Stomach (tissue), 9 donors: ENCODE results near the gene FLAD1. TPM values are rescaled to one million over a fixed set of nuclear protein-coding genes. Genes with fewer than 3 reads are reported as not detected.

ENCODE experiments used
- DNase-seq, 2 donors: peaks; one replicate each; pipeline versions ENCODE4 v3.0.0 to v3.0.0-alpha.2; 2013 to 2019
- H3K27ac ChIP-seq, 5 donors: fragments of 200-600 bp in 4 of 5; sonication (generic) in 4 of 5; one replicate each; pipeline ENCODE4 v1.5.1; 2013 to 2019; ENCODE audit warnings: mild to moderate bottlenecking in 1 of 5, moderate library complexity in 1 of 5
- H3K27me3 ChIP-seq, 3 donors: fragments of 200-600 bp; sonication (generic); one replicate each; pipeline ENCODE4 v1.5.1; 2017 to 2019; ENCODE audit warnings: mixed run types in 1 of 3
- H3K36me3 ChIP-seq, 4 donors: fragments of 200-600 bp; sonication (generic); 1 replicate in 3 of 4; 2 replicates in 1 of 4; pipeline ENCODE4 v1.5.1; 2016 to 2019
- H3K4me1 ChIP-seq, 4 donors: fragments of 200-600 bp; sonication (generic); one replicate each; pipeline ENCODE4 v1.5.1; 2016 to 2019
- H3K4me3 ChIP-seq, 4 donors: fragments of 200-600 bp; sonication (generic) in 3 of 4; one replicate each; pipeline ENCODE4 v1.5.1; 2016 to 2019; ENCODE audit warnings: mild to moderate bottlenecking in 1 of 4
- H3K9me3 ChIP-seq, 4 donors: fragments of 200-600 bp; sonication (generic); one replicate each; pipeline ENCODE4 v1.5.1; 2016 to 2019
- CTCF ChIP-seq, 7 experiments: fragments of 450-650 bp in 4 of 7; fragments of 200-600 bp in 3 of 7; sonication (generic) in 3 of 7; IDR thresholded peaks; one replicate each; pipeline ENCODE4 v1.5.1; 2016 to 2019; ENCODE audit warnings: antibody characterized with exemption in 7 of 7, control low read depth in 2 of 7, mild to moderate bottlenecking in 1 of 7
- EP300 ChIP-seq: sonication (generic); formaldehyde crosslinking; IDR thresholded peaks from one replicate; pipeline ENCODE4 v1.6.1; 2017; ENCODE audit warnings: antibody characterized with exemption
- POLR2A ChIP-seq, 4 donors: fragments of 450-650 bp; IDR thresholded peaks; one replicate each; pipeline ENCODE4 v1.6.1; 2016; ENCODE audit warnings: antibody characterized with exemption in 4 of 4, control low read depth in 2 of 4, mild to moderate bottlenecking in 1 of 4, moderate library complexity in 1 of 4
- POLR2AphosphoS5 ChIP-seq, 3 donors: sonication (generic); formaldehyde crosslinking; IDR thresholded peaks; one replicate each; pipeline ENCODE4 v1.6.1; 2016; ENCODE audit warnings: antibody characterized with exemption in 3 of 3
- WGBS, 5 donors: extraction: QIAGEN DNeasy Blood & Tissue Kit in 3 of 5; methylation state at CpG; one replicate each; pipeline versions ENCODE4 v1.1.5 to v1.1.7; 2013 to 2018; 5-methylcytosine and 5-hydroxymethylcytosine counted together
- intact Hi-C: fragments of 100-400 bp; cut with DNase I; formaldehyde crosslinking; loops from one replicate; pipeline ENCODE4 v1.15.1; 2023; ENCODE audit warnings: low total_unique reads
- polyA plus RNA-seq, 3 donors: library from polyadenylated mRNA; stranded (reverse); fragments of 200-250 nt; gene quantifications; one replicate each; pipeline ENCODE4 v1.2.3, GENCODE V29; 2013
- total RNA-seq, 5 donors: library from RNA; depleted of rRNA; stranded (reverse); fragments of >200 nt; gene quantifications; one replicate each; pipeline versions ENCODE4 v1.1.0 to v1.2.3, GENCODE V29; 2014 to 2016
- donor health status: healthy with polysubstance abuse.
- donor health status: Bipolar disorder and iron deficiency.
- donor health status: healthy.

The FLAD1 gene
- total and polyA plus RNA-seq, 8 donors = 14.1 to 76.5 (median 42.1) TPM

- Histone ChIP-seq H3K27me3 (no peaks in the 10 kb centered on the region), H3K4me3 (peak overlapping the region in 3 of 4 donors; percentile 19 to 90 (median 78)), H3K9me3 (no peaks in the 10 kb centered on the region), H3K36me3 (peaks cover 0 to 18% (median 9%) of the 10 kb centered on the region in 4 donors), H3K4me1 (peaks cover 77 to 81% (median 79%) of the 10 kb centered on the region in 4 donors), H3K27ac (peak overlapping the region; percentile 96 to 100 (median 99))
- whole genome bisulfite sequencing, 5 donors = 28 to 40% (median 34%) methylated on average over 2 of the region's 2 CpGs
- intact Hi-C loops = no loop called here
- DNase-seq = peak in 1 of 2 donors; percentile 78
- TF ChIP-seq CTCF (IDR thresholded peaks at IDR 0.05) = no peak
Measured at GRCh38 chr1:155006601-155007101, 23.5 kb downstream of the FLAD1 start.

GRCh38 chr1:155007251-155007828, 24.2 kb downstream of the FLAD1 start:
- TF ChIP-seq POLR2AphosphoS5 (IDR thresholded peaks at IDR 0.05) (peak in 2 of 3 donors; percentile 16 to 22), POLR2A (IDR thresholded peaks at IDR 0.05) (no peak)
- WGBS, 5 donors = 28 to 42% (median 30%) methylated on average over 5 to 6 of the region's 6 CpGs
- DNase-seq = peak; percentile 32 to 86

GRCh38 chr1:155008015-155008941, 25.1 kb downstream of the FLAD1 start:
- peak overlapping the region; percentile 19 to 47 (median 34) for H3K4me3 ChIP-seq
- H3K9me3 ChIP-seq = no peaks in the 10 kb centered on the region
- no peaks in the 10 kb centered on the region for H3K27me3 ChIP-seq
- WGBS, 5 donors = 26 to 44% (median 34%) methylated on average over 9 to 16 of the region's 16 CpGs
- peaks cover 0 to 20% (median 12%) of the 10 kb centered on the region in 4 donors for H3K36me3 ChIP-seq
- TF ChIP-seq EP300 = no peak
- no peak for TF ChIP-seq POLR2AphosphoS5 (IDR thresholded peaks at IDR 0.05)
- no peak for TF ChIP-seq POLR2A (IDR thresholded peaks at IDR 0.05)
- TF ChIP-seq CTCF (IDR thresholded peaks at IDR 0.05) = no peak
- peak overlapping the region; percentile 96 to 100 (median 99) for H3K27ac ChIP-seq
- intact Hi-C loops = no loop called here
- no peak for DNase-seq
- peaks cover 93 to 98% (median 95%) of the 10 kb centered on the region in 4 donors for H3K4me1 ChIP-seq

More at GRCh38 chr1:155007251-155007828, 24.2 kb downstream of the FLAD1 start:
- peaks cover 0 to 20% (median 10%) of the 10 kb centered on the region in 4 donors for H3K36me3 ChIP-seq
- H3K27me3 ChIP-seq = no peaks in the 10 kb centered on the region
- peak overlapping the region; percentile 96 to 100 (median 99) for H3K27ac ChIP-seq
- H3K9me3 ChIP-seq = no peaks in the 10 kb centered on the region
- peaks cover 84 to 88% (median 85%) of the 10 kb centered on the region in 4 donors for H3K4me1 ChIP-seq
- peak overlapping the region; percentile 19 to 47 (median 34) for H3K4me3 ChIP-seq
- intact Hi-C loops = no loop called here

- Histone ChIP-seq H3K9me3 (no peaks in the 10 kb centered on the region), H3K36me3 (peaks cover 6 to 27% (median 19%) of the 10 kb centered on the region in 4 donors), H3K27ac (peak overlapping the region; percentile 96 to 100 (median 99)), H3K4me3 (peak overlapping the region; percentile 19 to 47 (median 34)), H3K27me3 (no peaks in the 10 kb centered on the region), H3K4me1 (peaks cover 95 to 100% (median 98%) of the 10 kb centered on the region in 4 donors)
- intact Hi-C loops = no loop called here
- no peak for DNase-seq
- WGBS, 5 donors = 71 to 84% (median 75%) methylated on average over 7 to 12 of the region's 12 CpGs
- TF ChIP-seq EP300 (no peak), POLR2A (IDR thresholded peaks at IDR 0.05) (no peak), POLR2AphosphoS5 (IDR thresholded peaks at IDR 0.05) (no peak), CTCF (IDR thresholded peaks at IDR 0.05) (no peak)
Measured at GRCh38 chr1:155009221-155009711, 26.1 kb downstream of the FLAD1 start.
